Kidney capillary endothelial cell (primary cell): ENCODE results near the gene SSUH2.
"Not testable (repeated sequence)": the region's sequence is repeated elsewhere in the genome, so short reads cannot be mapped to it uniquely, and the experiment has no call there.

Experiments
- DNase-seq: peaks from one replicate; pipeline ENCODE4 v3.0.0-alpha.2; 2018; ENCODE audit warnings: low spot score

The SSUH2 gene

DNA sequence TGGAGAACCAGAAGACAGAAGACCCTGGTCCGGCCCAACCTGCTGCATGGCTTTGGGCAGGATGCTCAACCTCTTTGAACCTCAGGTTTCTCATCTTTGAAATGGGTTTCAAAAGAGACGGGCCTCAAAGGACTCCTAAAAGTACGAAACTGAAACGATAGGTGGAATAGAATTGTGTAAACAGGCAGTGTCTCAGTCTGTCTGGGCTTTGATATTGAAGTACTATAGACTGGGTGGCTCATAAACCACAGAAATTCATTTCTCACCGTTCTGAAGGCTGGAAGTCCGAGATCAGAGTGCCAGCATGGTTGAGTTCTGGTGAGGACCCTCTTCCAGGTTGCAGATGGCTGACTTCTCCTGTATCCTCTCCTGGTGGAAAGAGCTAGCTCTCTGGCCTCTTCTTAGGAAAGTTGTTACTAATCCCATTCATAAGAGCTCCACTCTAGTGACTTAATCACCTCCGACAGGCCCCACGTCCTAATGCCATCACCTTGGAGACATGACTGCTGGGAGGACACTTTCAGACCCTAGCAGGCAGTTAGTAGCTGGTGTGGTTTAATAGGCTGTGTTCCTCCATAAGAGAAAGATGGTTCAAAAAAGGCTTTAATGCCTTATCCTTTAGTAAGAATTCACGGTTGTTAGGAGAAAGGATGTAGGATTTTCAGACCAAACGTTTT is 35.7 kb downstream of the SSUH2 start:
- DNase-seq: no peak

DNA sequence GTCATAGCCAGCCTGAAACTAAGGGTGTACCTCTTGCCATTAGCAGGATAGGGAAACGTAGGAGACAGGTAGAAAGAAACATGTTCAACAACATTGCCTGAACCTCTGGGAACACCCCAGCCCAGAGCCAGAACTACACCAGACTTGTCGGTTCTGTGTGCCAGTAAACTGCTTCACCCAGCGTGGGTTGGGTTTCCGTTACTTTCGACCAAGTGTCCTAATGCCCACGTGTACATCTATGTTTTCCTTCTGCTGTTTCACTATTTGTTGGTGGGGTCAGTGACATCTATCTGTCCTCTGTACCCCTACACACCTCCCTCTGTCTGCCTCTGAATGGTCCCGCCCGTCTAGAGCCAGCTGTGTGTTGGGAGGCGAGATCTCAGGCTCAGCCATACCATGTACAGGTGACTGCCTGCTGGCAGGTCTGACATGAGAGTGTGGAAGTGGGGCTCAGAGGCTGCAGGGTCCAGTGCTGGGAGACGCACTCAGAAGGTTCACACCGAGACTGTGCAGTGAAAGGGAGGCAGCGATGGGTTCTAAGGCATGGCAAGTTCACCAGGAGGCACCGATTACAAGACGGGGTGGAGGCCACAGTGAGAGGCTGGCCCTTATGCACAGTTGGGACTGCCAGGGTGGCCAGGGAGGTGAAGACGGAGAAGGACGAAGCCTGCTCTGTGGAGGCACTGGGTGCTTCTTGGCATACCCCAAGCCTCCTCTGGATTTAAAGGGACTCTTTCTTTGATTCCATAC is 36.4 kb downstream of the SSUH2 start:
- no peak for DNase-seq

DNA sequence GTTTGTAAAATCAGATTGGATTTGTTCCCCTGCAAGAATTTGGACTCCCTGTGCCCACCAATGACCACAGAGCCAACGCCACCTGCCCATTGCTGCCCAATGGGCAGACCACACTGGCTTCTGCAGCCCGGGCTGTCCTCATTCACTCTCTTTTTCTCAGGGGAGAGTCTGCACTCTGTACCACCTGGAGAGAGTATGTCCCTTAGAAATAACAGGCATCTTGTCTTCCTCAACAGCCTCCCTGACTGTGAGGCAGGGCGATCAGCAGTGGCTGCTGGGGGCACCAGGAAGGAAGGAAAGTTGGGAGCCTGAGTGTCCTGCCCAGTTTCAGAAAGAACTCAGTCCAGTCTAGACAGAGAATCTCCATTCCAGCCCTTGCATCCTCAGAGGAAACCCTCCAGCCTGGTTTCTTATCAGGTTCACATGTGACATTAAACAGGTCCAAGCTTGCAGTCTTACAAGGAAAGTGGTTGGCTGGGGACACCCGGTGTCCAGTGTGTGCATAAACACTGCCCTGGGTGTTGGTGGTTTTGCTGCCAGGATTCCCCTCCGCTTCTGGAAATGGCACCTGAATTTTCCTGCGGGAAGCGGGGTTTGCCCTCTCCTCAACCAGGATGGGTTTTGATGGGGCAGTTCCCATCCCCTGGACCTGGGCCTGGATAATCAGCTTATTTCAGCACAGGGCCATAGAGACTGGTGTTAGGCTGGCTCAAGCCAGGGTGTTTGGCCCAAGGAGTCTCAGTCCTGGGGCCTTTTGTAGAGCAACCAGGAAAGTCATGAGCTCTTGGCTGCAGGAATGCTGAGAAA is 37.2 kb downstream of the SSUH2 start:
- DNase-seq: peak; percentile 38

DNA sequence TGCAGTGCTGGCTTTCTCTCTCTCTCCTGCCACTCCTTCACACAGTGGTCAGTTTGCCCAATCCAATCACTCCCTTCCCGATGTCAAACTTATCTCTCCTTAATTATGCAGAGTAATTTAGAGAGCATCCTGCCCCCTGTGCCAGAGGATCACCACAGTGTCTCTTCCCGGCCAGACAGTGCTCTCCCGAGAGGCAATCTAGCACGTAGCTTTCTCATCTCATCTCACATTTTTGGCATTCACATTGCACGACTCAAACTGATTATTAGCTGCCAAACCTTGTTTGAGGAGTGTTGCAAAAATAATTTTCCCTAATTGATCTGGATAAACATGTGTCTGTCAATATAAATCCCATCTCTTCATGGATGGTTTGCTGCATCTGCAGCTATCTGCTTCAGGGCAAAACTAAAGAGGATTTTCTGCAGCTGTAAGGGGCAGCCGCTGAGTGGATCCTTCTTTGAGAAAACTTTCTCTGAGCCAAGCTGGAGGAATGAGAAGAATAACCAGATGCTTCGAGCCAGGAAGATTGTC is 37.8 kb downstream of the SSUH2 start:
- no peak for DNase-seq

DNA sequence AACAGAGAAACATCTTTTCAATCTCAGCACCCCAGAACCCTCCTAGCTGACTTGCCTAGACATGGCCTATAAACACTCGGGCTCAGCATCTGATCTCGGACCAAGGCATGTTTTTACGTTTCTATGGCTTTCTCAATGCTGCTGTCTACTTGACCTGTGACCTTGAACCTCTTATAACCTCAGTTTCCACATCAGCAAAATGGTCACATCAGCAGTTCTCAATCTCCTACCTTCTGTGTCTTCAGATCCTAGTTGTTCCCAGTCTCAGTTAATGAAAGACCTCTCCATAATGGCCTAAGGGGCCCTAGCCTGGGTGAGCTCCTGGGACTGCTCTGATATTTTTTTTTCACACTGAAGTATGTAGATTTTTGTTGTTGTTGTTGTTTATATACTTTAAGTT is 39.6 kb downstream of the SSUH2 start:
- no peak for DNase-seq

DNA sequence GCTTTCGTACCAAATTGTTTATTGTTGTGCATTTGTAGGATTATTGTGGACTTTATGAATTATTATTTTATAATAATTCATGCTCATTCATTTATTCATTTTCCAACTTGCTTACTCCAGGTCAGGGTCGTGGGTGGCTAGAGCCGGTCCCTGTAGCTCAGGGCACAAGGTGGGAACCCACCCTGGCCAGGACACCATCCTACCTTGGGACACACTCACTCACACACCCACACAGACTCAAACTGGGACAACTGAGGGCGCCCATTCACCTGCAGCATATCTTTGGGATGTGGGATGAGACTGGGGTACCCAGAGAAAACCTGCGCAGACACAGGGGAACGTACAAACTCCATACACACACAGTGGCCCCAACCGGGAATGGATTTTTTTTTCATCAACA is 40.6 kb downstream of the SSUH2 start:
- no peak for DNase-seq

DNA sequence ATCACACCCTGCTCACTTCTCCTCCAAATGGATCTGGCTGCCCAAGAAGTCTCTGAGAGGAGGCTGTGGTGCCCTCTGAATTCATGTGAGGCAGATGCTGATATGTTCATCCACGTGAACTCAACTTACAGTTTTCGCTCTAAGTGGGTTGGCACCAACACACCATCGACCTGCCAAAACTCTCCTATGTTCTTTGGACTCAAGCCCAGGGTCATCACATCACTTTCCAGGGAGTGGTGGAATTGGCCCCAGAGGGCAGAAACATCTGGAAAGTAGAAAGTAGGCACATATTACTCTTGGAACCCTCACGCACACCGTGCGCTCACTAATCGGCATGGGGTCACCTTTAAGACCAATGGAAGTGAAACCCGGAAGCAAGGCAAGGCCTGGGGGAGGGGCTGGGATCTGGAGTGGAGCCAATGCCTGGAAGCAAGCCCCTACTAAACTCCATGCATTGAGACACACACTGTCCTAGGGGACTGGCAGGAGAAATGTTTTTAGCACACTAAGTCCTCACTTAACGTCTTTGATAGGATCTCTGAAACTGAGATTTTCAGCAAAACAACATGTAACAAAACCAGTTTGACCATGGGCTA is 41.4 kb downstream of the SSUH2 start:
- no peak for DNase-seq

DNA sequence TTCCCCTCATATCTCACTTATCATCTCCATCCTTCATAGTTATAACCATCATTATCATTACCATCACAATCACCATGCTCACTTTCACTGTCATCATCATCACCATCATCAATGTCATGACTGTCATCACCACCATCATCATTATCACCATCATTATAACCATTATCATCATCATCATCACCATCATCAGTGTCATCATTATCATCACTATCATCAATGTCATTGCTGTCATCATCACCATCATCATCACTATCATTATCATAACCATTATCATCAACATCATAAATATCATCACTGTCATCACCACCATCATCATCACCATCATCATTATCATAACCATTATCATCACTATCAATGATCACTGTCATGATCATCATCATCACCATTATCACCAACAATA is 44.1 kb downstream of the SSUH2 start:
- DNase-seq: no peak

DNA sequence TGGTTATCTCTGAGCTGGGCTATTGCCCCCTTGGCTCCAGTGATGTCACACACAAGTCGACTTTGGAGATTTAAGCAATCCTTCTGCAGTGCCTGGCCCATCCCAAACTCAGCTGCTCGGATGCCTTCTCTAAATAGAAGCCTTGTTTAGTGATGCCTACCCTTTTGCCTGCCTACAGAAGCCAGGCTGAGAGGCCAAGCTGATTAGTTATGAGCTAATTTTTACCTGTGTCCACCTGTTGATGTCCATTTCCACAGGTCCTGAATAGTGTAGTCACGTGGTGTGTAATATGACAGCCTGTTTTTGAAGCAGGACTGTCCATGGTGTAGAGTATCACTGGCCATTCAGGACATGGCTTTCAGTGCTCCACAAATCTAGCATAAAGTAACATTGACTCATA is 45.5 kb downstream of the SSUH2 start:
- no peak for DNase-seq

DNA sequence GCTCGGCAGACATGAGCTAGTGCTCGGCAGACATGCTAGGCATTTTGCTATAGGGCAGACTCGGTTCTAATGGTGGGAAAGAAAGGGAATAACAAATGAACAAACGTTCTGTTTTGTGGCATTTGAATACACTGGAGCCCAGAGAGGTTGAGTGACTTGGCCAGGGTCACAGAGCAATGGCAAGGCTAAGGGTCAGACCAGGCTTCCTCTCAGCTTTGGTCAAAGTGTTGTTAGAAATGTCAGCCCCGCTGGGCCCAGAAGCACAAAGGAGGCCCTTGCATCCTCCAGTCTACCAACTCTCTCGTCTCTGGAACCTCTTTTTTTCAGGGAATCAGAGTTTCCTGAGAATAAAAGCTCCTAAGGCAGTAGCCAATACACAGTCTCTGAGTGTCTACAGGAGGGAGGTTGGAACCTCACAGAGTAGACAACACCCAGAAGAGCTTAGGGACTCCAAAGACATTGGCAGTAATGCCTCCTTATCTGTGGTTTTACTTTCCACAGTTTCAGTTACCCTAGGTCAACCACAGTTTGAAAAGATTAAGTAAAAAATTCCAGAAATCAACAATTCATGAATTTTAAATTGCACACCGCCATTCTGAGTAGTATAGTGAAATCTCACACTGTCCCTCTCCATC is 47.3 kb downstream of the SSUH2 start:
- no peak for DNase-seq

DNA sequence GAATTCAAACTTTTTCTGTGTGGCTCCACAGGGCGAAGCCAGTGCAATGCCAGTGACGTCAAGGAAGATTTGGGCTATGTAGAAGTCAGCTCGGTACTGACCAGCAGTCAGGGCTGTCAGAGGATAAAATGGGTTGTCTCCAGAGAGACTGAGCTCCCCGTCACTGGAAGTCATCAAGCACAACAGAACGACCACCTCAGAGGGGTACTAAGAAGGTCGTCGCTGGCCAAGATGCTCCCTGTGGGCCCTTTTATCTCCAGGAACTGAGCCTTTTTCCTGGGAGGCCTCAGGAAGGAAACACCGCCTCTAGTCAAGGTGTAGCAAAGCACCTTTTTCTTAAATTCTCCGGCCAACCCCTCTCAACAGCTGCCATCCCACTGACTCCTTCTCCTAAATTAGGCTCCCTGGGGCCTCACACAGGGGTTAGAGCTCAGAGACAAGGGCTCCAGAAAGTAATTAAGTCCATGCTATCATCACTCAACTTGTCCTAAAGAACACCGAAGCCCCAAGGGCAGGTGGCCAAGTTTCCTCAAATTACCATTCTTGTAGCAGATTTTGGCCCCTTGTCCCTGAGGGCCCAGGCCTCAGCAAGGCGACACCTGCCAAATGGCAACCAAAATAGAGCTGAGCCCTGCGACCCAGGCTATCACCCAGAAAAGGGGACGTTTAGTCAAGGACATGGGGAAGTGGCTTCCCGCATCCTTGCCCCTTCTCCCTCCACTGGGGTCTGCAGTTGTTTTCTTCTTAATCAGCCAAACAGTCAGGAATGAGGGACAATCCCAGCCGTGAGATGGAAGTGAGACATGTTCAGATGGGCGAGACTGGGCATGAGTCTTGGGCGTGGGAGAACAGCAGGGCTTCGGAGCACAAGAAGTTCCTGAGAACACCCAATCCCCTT is 48.0 kb downstream of the SSUH2 start:
- no peak for DNase-seq

DNA sequence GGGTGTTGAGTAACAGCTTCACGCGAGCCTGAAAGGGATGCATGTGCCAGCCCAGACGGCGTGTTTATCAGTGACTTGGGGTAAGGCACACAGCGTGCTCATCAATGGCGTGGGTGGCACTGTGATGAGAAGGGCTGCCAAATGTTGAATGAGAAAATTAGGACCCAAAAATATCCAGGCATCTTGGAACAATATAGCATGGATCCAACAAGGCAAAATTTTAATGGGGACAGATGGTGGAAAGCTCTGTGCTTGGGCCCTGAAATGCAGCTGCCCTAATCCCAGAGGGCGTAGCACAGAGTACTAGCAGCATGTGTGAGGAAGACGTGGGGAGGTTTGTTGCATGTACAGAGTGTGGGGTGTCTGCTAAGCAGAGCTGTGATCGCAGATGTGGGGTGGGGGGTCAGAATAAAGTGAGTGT is 48.9 kb downstream of the SSUH2 start:
- no peak for DNase-seq

DNA sequence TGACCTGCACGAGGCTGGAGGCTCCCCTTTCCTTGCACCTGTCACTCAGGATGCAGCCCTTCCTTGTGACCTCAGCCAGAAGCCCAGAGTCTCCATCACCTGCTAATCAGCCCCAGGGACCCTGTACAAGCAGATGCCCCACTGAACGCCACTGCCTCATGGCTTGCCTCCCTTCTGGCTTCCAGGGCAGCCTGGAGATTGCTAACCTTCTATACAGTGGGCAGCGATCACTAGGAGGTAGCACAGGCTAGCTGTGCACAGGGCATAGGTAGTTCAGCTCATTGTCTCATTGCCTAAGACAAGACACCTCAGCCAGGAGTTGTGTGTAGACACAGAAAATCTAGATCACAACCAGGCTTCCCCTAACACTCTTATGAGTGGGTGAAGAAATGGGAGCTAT is 49.3 kb downstream of the SSUH2 start:
- DNase-seq: no peak

DNA sequence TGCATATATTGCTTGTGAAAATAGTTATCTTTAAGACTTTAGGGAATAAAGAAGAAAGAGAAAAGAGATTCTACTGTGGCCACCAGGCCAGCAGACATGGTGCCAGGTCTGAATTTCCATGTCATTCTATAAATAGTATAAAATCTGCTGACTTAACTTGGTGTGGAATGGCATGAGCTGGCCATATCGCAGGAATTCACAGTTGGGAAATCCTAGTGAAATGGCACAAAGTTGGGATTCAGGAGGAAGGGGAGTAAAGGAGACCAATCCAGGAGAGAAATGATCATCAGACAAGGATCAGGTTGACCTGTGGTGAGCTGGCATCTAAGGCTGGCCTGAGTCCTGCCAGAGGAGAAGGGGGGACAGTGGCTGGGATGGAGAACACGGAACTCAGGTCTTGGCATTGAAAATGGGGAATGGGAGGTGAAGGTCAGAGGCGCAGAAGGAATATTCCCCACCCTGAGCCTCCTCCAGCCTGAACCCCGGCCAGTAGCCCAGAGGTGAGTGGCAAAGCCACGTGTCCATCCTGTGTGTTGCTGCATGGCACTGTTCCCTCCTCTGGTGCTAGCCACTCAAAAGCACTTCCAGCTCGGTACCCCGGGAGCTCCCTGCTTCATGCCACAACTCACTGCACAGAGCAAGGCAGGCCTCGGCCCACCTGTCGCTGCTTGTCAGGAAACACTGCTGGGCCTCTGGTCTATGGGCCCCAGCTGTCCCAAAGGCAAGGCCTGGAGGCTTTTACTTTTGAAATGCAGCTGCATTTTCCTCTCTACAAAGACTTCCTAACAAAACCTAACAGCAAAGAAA is 51.4 kb downstream of the SSUH2 start:
- DNase-seq: no peak

DNA sequence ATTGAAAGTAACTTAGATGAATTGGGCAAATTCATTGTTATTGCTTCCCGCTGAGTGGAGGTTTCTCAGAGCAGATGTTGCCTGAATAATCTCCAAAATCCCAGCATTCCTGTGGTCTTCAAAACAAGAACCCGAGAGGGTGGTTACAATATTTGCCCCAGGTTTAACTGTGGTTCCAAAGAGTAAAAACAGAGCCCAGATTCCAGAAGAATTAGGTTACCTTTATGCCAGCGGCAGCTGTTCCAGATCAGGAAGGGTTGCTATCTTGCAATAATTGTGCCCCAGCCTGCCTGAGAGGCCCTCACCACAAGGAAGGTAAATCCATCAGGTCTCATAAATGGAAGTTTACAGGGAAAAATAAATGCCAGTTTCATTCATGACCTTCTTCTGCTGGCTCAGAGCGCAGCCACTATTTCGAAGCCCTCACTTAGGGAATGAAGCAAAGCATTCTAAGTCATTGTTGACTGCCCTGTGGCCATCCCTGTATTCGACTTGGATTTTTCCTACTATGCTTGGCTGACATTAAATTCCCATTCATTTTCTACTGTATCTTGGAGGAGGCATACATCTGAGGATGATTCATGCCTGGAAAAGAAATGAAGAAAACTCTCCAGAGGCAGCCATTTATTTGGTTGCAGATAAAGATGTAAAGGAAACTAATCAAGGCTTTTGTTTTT is 54.6 kb downstream of the SSUH2 start:
- DNase-seq: no peak

DNA sequence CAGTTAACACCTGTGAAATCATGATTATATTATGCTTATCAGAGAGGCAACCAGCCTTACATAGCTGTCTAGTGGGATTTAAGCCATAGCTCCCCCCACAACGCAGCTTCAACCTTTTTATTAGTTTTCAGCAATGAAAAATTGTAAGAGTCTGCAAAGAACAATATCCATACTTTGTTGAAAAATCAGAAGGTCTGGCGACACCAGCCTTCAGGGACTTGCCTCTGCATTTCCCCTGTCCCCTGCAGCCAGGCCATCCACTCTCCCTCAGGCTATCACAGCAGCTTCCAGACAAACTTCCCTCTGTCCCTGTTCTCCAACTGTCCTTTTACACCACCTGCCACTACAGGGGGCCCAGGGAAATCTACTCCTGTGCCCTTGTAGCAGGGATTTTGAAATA is 59.9 kb downstream of the SSUH2 start:
- no peak for DNase-seq

DNA sequence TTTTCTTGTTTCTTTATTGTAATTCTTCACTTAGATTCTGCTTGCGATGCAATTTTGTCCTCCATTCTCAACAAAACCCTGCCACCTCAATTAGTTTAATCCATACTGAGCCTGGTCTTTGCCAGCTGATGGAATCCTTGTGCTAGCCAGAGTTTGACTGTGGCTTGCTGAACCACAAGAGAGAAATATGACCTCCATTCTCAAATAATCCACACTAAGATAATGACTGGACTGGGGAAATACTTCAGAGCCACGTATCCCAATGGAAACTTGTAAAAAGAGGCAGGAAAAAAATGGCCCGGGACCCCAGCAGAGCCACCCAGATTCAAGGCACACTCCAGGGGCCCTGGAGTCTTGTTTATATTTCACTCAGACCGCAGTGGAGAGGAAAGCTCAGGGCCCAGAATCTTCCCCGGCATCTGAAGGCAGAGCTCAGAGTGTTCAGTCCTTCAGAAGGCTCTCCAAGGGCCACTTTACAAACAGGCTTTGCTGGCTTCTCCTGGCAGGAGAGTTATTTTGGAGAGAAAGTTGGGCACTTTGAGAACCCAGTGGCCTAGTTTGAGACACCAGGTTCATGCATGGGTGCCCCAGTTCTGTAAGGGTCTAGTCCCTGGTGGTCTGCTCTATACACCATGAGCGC is 62.7 kb downstream of the SSUH2 start:
- no peak for DNase-seq

DNA sequence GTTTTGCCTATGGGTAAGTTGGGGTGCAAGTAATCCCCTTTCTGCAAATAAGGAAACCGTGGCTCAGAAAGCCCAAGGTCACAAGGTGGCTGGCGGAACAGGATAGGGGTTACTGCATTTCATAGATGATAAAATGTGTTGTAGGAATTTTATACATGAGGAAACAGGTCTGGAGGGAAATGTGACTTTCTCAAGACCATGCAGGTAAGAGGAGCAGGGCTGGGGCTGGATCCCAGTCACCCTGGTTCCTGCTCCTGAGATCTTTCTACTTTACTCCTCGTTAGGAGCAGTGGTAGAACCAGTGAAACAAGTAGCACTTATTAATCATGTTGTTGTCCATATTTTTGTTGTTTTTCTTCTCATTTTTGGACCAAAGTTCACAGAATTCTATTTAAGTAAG is 63.2 kb downstream of the SSUH2 start:
- no peak for DNase-seq

DNA sequence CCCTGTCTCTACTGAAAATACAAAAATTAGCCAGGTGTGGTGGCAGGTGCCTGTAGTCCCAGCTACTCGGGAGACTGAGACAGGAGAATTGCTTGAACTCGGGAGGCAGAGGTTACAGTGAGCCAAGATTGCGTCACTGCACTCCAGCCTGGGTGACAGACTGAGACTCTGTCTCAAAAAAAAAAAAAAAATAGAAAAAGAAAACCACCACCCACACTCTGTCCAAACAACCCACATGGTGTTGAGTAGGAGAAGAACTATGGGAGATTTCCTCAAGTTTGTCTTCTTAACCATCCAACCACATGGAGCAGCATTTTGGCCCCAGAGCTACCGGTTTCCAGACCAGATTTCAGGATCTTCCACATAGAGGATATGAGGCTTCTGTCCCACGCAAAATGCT is 64.2 kb downstream of the SSUH2 start:
- not testable (repeated sequence) for DNase-seq
